ENCODE data around the gene CCDC177.

DNA sequence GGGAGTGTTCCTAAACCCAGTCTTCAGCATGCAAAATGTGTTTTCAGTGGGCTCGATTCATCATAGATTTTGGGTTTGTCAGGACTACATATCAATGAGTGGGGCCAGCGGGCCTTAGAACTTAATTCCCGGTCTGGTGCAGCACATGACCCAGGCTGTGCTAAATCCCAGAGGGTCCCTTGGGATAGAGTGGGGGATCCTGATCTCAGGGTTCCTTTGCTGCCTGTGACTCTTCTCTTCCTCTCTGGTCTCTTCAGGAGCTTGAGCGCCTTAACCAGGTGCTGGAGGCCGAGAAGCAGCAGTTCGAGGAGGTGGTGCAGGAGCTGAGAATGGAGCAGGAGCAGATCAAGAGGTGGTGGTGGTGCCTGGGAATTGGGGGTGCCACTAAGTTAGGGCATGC is 52.6 kb downstream of the CCDC177 start:
- no peak for TF ChIP-seq EZH2 (IDR thresholded peaks at IDR 0.05; ENCODE audit: low read length)
- TF ChIP-seq, protein P1, sequence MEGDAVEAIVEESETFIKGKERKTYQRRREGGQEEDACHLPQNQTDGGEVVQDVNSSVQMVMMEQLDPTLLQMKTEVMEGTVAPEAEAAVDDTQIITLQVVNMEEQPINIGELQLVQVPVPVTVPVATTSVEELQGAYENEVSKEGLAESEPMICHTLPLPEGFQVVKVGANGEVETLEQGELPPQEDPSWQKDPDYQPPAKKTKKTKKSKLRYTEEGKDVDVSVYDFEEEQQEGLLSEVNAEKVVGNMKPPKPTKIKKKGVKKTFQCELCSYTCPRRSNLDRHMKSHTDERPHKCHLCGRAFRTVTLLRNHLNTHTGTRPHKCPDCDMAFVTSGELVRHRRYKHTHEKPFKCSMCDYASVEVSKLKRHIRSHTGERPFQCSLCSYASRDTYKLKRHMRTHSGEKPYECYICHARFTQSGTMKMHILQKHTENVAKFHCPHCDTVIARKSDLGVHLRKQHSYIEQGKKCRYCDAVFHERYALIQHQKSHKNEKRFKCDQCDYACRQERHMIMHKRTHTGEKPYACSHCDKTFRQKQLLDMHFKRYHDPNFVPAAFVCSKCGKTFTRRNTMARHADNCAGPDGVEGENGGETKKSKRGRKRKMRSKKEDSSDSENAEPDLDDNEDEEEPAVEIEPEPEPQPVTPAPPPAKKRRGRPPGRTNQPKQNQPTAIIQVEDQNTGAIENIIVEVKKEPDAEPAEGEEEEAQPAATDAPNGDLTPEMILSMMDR (optimal IDR thresholded peaks at IDR 0.05 in 1 of 3, IDR thresholded peaks at IDR 0.05 in 1 of 3, conservative IDR thresholded peaks at IDR 0.05 in 1 of 3; ENCODE audit: extremely low read depth in 1 of 3, insufficient read depth in 2 of 3, low read length in 3 of 3), result no peak

Data from keratinocyte (primary cell).